Femur (tissue), 1 donor: Measurements from ENCODE around the gene ATP8B1.
"Not testable (repeated sequence)": the region's sequence is repeated elsewhere in the genome, so short reads cannot be mapped to it uniquely, and the experiment has no call there.

Experiments
- DNase-seq: peaks from one replicate; pipeline ENCODE4 v3.0.0-alpha.2; 2017

Gene ATP8B1

GRCh38 chr18:57651914-57652313 is 151.2 kb downstream of the ATP8B1 start:
- no peak for DNase-seq

- DNase-seq = no peak
Measured at GRCh38 chr18:57649556-57650500, 153.3 kb downstream of the ATP8B1 start.

GRCh38 chr18:57648414-57648813 is 154.7 kb downstream of the ATP8B1 start:
- no peak for DNase-seq

- DNase-seq = no peak
Measured at GRCh38 chr18:57644540-57644939, 158.6 kb downstream of the ATP8B1 start.

- DNase-seq = not testable (repeated sequence)
Measured at GRCh38 chr18:57643726-57644125, 159.4 kb downstream of the ATP8B1 start.

- DNase-seq = not testable (repeated sequence)
Measured at GRCh38 chr18:57642462-57642861, 160.7 kb downstream of the ATP8B1 start.

GRCh38 chr18:57640749-57641148 is 162.4 kb downstream of the ATP8B1 start:
- DNase-seq = no peak

GRCh38 chr18:57640236-57640635 is 162.9 kb downstream of the ATP8B1 start:
- no peak for DNase-seq

- DNase-seq = no peak
Measured at GRCh38 chr18:57635003-57635822, 167.9 kb downstream of the ATP8B1 start.

- no peak for DNase-seq
Measured at GRCh38 chr18:57631697-57632096, 171.4 kb downstream of the ATP8B1 start.

- no peak for DNase-seq
Measured at GRCh38 chr18:57630754-57631595, 172.1 kb downstream of the ATP8B1 start.

- peak; percentile 98 for DNase-seq
Measured at GRCh38 chr18:57630002-57630753, 172.9 kb downstream of the ATP8B1 start.

GRCh38 chr18:57629422-57629821 is 173.7 kb downstream of the ATP8B1 start:
- no peak for DNase-seq

- no peak for DNase-seq
Measured at GRCh38 chr18:57627488-57627887, 175.6 kb downstream of the ATP8B1 start.

- no peak for DNase-seq
Measured at GRCh38 chr18:57624988-57625387, 178.1 kb downstream of the ATP8B1 start.

GRCh38 chr18:57621246-57621604 is 181.9 kb downstream of the ATP8B1 start:
- DNase-seq = no peak

GRCh38 chr18:57619876-57620275 is 183.2 kb downstream of the ATP8B1 start:
- DNase-seq = no peak

- DNase-seq = no peak
Measured at GRCh38 chr18:57618910-57619309, 184.2 kb downstream of the ATP8B1 start.

- DNase-seq = no peak
Measured at GRCh38 chr18:57603871-57604270, 199.2 kb downstream of the ATP8B1 start.
